Activated naive CD8-positive, alpha-beta T cell treated with anti-CD3 and anti-CD28 coated beads for 36 hours (primary cell): ENCODE results near the gene FAM81A. TPM values are rescaled to one million over a fixed set of nuclear protein-coding genes. Genes with fewer than 3 reads are reported as not detected.
A peak's percentile ranks its signal among the peaks of the same experiment; 100 is the strongest.
"Not testable (repeated sequence)": the region's sequence is repeated elsewhere in the genome, so short reads cannot be mapped to it uniquely, and the experiment has no call there.

Source experiments
- DNase-seq: peaks from one replicate; pipeline ENCODE4 v3.0.0; 2021
- H3K27ac Mint-ChIP-seq: one replicate; pipeline ENCODE4 v1.8.0; 2022; ENCODE audit warnings: mild to moderate bottlenecking, moderate library complexity, mixed read lengths
- H3K27me3 Mint-ChIP-seq: one replicate; pipeline ENCODE4 v1.8.0; 2022; ENCODE audit warnings: mild to moderate bottlenecking, mixed read lengths
- H3K36me3 Mint-ChIP-seq: one replicate; pipeline ENCODE4 v1.8.0; 2021; ENCODE audit warnings: mild to moderate bottlenecking, mixed read lengths
- H3K4me1 Mint-ChIP-seq: one replicate; pipeline ENCODE4 v1.8.0; 2021; ENCODE audit warnings: mixed read lengths
- H3K4me3 Mint-ChIP-seq: one replicate; pipeline ENCODE4 v1.8.0; 2022; ENCODE audit warnings: mild to moderate bottlenecking, moderate library complexity, mixed read lengths
- H3K9me3 Mint-ChIP-seq: one replicate; pipeline ENCODE4 v1.8.0; 2022; ENCODE audit warnings: mixed read lengths
- total RNA-seq, 2 experiments: library from RNA; stranded (reverse); gene quantifications; one replicate each; pipeline ENCODE4 v1.2.3, GENCODE V29; 2021

Gene FAM81A
- 1 to 10 TPM; 1.3 to 1.6 TPM for total RNA-seq

GRCh38 chr15:59437817-59438624 lies at the start of gene FAM81A:
Gene FAM81A (plus strand): TSS chr15:59438186. CDS start chr15:59458627, 20,441 bp downstream.
- H3K4me1 Mint-ChIP-seq: peaks cover 20% of the 10 kb centered on the region
- H3K4me3 Mint-ChIP-seq: peak within 1 kb of the TSS; percentile 78
- no peaks in the 10 kb centered on the region for H3K9me3 Mint-ChIP-seq
- DNase-seq: peak; percentile 70
- peak within 1 kb of the TSS; percentile 38 for H3K27ac Mint-ChIP-seq
- H3K27me3 Mint-ChIP-seq: peaks cover 68% of the 10 kb centered on the region
- H3K36me3 Mint-ChIP-seq: no peaks in the 10 kb centered on the region

GRCh38 chr15:59388670-59389069 lies 49.3 kb upstream of the FAM81A start:
- no peaks in the 10 kb centered on the region for H3K36me3 Mint-ChIP-seq
- H3K4me3 Mint-ChIP-seq: no peak overlapping the region
- H3K9me3 Mint-ChIP-seq: no peaks in the 10 kb centered on the region
- no peak for DNase-seq
- H3K27ac Mint-ChIP-seq: no peak overlapping the region
- H3K4me1 Mint-ChIP-seq: peaks cover 4% of the 10 kb centered on the region
- no peaks in the 10 kb centered on the region for H3K27me3 Mint-ChIP-seq

- Mint-ChIP-seq H3K36me3 (no peaks in the 10 kb centered on the region), H3K27me3 (peaks cover 5% of the 10 kb centered on the region), H3K9me3 (no peaks in the 10 kb centered on the region), H3K4me3 (no peak overlapping the region), H3K4me1 (peaks cover 8% of the 10 kb centered on the region), H3K27ac (no peak overlapping the region)
- no peak for DNase-seq
Measured at GRCh38 chr15:59392299-59392698, 45.7 kb upstream of the FAM81A start.

GRCh38 chr15:59394166-59394661 lies 43.8 kb upstream of the FAM81A start:
- Mint-ChIP-seq H3K4me1 (peaks cover 5% of the 10 kb centered on the region), H3K36me3 (no peaks in the 10 kb centered on the region), H3K27me3 (peaks cover 8% of the 10 kb centered on the region), H3K27ac (no peak overlapping the region), H3K4me3 (no peak overlapping the region), H3K9me3 (no peaks in the 10 kb centered on the region)
- no peak for DNase-seq

DNA sequence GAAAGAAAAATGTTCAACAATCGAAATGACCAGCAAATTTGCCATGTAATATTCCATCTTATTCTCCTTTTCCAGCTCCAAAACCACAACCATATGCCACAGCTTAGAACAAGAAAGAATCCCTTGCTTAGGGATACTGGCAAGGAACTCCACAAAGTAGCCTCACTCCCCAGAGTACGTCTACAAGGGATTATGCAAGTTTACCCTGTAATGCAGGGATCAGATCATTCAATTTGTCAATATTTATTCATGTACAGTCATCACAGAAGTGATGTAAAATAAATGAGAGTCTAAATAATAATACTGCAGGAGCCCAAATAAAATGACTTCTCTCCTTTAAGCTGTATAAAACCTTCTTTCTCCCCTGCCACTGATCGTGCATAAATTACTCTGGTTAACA lies 41.8 kb upstream of the FAM81A start:
- H3K4me1 Mint-ChIP-seq: peaks cover 7% of the 10 kb centered on the region
- H3K27me3 Mint-ChIP-seq: peaks cover 17% of the 10 kb centered on the region

GRCh38 chr15:59396679-59397078 lies 41.3 kb upstream of the FAM81A start:
- Mint-ChIP-seq H3K4me3 (no peak overlapping the region), H3K27me3 (peaks cover 17% of the 10 kb centered on the region)

More for the DNA sequence above, 41.8 kb upstream of the FAM81A start:
- Mint-ChIP-seq H3K27ac (no peak overlapping the region), H3K9me3 (no peaks in the 10 kb centered on the region), H3K4me3 (no peak overlapping the region), H3K36me3 (no peaks in the 10 kb centered on the region)
- no peak for DNase-seq

GRCh38 chr15:59398220-59398619 lies 39.8 kb upstream of the FAM81A start:
- Mint-ChIP-seq H3K9me3 (no peaks in the 10 kb centered on the region), H3K27me3 (peaks cover 19% of the 10 kb centered on the region), H3K27ac (no peak overlapping the region), H3K36me3 (no peaks in the 10 kb centered on the region), H3K4me3 (no peak overlapping the region), H3K4me1 (peaks cover 5% of the 10 kb centered on the region)
- no peak for DNase-seq

More at GRCh38 chr15:59396679-59397078, 41.3 kb upstream of the FAM81A start:
- Mint-ChIP-seq H3K9me3 (no peaks in the 10 kb centered on the region), H3K36me3 (no peaks in the 10 kb centered on the region), H3K27ac (no peak overlapping the region), H3K4me1 (peaks cover 7% of the 10 kb centered on the region)
- DNase-seq: no peak

DNA sequence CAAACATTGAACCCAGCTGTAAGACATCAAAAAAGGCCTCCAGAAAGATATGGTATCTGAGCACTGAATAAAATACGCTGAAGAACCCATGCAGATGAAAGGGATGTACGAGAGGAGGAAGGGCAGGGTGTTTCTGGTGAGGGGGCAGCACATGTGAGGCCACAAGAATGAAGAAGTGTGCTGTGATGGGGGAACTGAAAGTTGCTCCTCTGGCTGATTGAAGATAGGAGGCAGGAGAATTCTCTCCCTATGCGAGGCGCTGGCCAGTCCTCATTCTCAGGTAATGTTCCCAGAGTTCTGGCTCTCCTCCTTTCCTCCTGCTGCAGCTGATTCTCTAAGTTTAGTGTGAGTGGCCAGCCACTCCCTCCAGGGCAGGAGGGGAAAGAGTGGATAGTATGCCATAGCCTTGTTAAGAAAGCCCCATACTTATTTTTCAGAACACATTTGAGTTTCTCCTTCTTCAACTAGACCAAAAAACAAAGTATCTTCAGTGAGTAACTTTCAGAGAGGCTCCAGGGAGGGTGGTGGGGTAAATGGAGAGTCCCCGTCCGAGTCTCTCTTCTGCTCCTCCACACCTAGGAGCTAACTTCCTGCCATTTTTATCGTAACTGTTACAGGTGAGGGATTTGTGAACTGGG lies 38.4 kb upstream of the FAM81A start:
- no peak overlapping the region for H3K27ac Mint-ChIP-seq

DNA sequence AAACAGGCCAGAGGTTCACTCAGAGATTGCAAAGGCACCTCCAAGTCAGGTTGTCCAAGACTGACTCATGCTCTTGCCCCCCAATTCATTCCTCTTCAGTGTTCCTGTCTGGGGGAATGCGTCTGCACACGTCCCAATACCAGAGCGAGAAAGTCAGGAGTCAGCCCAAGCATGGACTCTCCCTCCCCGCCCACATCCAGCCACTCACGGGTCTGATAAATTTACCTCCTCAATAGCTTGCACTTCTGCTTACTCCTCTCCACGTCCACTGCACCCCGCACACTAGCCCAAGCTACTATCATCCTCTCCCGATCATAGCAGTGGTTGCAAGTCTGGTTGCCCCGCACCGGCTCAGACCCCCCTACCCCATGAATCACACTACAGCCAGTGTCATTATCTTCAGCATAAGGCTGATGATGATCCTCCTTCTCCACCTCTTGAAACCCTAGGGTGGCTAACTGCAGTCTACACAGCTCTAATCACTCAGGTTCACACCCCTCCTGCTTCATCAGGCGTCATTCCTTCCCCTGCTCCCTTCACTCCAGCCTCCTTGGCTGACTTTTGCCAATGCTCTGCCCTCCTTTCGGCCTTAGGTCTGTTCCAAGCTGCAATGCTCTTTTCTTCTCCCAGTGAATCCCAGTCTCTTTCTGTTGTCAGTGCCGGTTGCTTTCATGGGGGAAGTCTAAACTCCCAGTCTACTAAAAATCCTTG lies 37.7 kb upstream of the FAM81A start:
- Mint-ChIP-seq H3K27me3 (peaks cover 26% of the 10 kb centered on the region), H3K4me1 (peaks cover 2% of the 10 kb centered on the region), H3K27ac (no peak overlapping the region)

More for the DNA sequence above, 38.4 kb upstream of the FAM81A start:
- DNase-seq: no peak
- Mint-ChIP-seq H3K9me3 (no peaks in the 10 kb centered on the region), H3K4me1 (peaks cover 2% of the 10 kb centered on the region), H3K4me3 (no peak overlapping the region), H3K27me3 (peaks cover 23% of the 10 kb centered on the region), H3K36me3 (no peaks in the 10 kb centered on the region)

GRCh38 chr15:59401051-59401823 lies 36.7 kb upstream of the FAM81A start:
- not testable (repeated sequence) for H3K4me1 Mint-ChIP-seq, H3K27ac Mint-ChIP-seq, H3K4me3 Mint-ChIP-seq, DNase-seq, H3K9me3 Mint-ChIP-seq, H3K36me3 Mint-ChIP-seq
- peaks cover 23% of the 10 kb centered on the region for H3K27me3 Mint-ChIP-seq

More for the DNA sequence above, 37.7 kb upstream of the FAM81A start:
- no peak for DNase-seq
- H3K4me3 Mint-ChIP-seq: no peak overlapping the region
- no peaks in the 10 kb centered on the region for H3K9me3 Mint-ChIP-seq
- H3K36me3 Mint-ChIP-seq: no peaks in the 10 kb centered on the region

DNA sequence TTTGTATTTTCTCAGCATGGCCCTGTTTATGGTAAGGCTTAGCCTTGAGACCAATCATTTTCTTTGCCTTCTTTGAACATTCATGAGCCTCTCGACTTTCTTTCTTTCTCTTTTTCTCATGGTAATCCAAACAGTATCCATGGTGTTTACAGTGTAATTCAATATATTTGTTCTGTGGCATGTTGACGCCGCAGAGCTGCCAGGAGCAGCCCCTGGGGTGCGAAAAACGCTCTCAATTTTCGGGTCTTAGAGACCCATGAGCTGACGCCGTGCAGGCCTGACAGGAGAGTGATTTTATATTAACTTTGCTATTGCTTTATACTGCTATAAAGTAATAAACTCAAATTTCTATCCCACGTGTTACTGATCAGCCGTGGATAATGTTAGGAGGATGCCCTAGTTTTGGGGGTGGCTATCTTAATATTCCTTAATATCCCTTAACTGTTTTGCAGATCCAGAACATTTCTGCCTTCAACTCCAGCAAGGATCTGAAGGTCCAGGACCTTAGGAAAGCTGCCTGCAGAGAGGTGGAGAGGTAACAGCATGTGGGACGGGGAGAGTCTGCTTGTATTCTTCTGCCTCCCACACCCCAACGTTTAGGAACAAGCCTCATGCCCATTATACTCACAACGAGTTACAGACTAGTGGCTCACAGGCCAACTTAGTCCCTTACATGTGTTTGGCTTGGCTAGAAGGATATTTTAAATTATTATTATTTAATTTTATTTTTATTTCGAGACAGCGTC lies 36.0 kb upstream of the FAM81A start:
- Mint-ChIP-seq H3K4me3 (no peak overlapping the region), H3K4me1 (peaks cover 2% of the 10 kb centered on the region)

DNA sequence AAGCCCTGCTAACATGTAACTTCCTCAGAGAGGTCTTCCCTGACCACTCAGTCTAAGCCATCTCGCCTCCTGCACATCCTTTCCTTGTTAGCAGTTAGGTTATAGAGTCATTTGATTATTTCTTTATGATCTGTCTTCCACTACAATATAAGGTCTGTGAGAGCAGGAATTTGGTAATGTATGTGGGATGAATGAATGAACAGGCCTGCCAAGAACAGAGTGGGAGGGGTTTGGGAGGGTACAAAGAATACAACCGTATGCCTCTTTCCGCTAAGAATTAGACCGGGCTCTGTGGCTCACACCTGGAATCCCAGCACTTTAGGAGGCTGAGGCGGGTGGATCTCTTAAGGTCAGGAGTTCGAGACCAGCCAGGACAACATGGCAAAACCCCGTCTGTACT lies 32.9 kb upstream of the FAM81A start:
- Mint-ChIP-seq H3K4me3 (no peak overlapping the region), H3K4me1 (peaks cover 2% of the 10 kb centered on the region), H3K27ac (no peak overlapping the region), H3K36me3 (no peaks in the 10 kb centered on the region), H3K27me3 (peaks cover 15% of the 10 kb centered on the region), H3K9me3 (no peaks in the 10 kb centered on the region)
- no peak for DNase-seq

More for the DNA sequence above, 36.0 kb upstream of the FAM81A start:
- no peak for DNase-seq
- Mint-ChIP-seq H3K9me3 (no peaks in the 10 kb centered on the region), H3K27ac (no peak overlapping the region), H3K27me3 (peaks cover 21% of the 10 kb centered on the region), H3K36me3 (no peaks in the 10 kb centered on the region)

- H3K27me3 Mint-ChIP-seq: peaks cover 17% of the 10 kb centered on the region
- no peak for DNase-seq
- H3K4me1 Mint-ChIP-seq: peaks cover 13% of the 10 kb centered on the region
- H3K36me3 Mint-ChIP-seq: no peaks in the 10 kb centered on the region
- H3K4me3 Mint-ChIP-seq: no peak overlapping the region
- H3K27ac Mint-ChIP-seq: no peak overlapping the region
- H3K9me3 Mint-ChIP-seq: no peaks in the 10 kb centered on the region
Measured at GRCh38 chr15:59406446-59406845, 31.5 kb upstream of the FAM81A start.

DNA sequence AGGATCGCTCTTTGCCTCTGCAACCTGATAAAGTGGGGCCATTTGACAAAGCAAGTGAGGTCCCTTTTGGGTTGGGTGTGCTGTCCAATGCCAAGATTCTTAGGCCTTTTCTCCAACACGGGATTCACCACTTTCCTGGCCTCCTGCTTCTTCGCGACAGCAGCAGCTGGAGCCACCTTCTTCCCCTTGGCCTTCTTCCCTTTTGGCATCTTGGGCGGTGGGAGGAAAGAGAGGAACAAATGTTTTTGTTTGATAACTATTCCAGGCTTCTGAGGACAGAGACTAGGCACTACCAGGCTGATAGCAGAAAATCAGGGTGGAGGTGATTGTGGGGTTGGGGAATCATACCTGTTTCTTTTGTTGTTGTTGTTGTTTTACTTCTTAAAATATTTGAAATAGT lies 30.0 kb upstream of the FAM81A start:
- Mint-ChIP-seq H3K27me3 (peaks cover 22% of the 10 kb centered on the region), H3K4me1 (peaks cover 24% of the 10 kb centered on the region), H3K27ac (no peak overlapping the region), H3K36me3 (no peaks in the 10 kb centered on the region), H3K9me3 (no peaks in the 10 kb centered on the region), H3K4me3 (no peak overlapping the region)
- DNase-seq: no peak
